Measurements from ENCODE around the gene KANK4. TPM values are rescaled to one million over a fixed set of nuclear protein-coding genes. Genes with fewer than 3 reads are reported as not detected.

Gene KANK4
- total and polyA plus RNA-seq, 2 of the 8 experiments (the other 6 are each of a cell fraction or from before 2014, with no cell fraction given): 0.22 to 0.26 TPM

GRCh38 chr1:62285984-62286785 lies 33.0 kb downstream of the KANK4 start:
- 0 out of 2 replicates have a peak, but pooled peaks have one; percentile 17 for TF ChIP-seq SUZ12 (IDR thresholded peaks at IDR 0.05; ENCODE audit: low read length)
- TF ChIP-seq KDM4A (IDR thresholded peaks at IDR 0.05; ENCODE audit: low read depth, low read length, severe bottlenecking): no peak
- TF ChIP-seq TBP (IDR thresholded peaks at IDR 0.05; ENCODE audit: low read depth, low read length): peak; percentile 55; the same call in 1 of the 2 replicates
- Histone ChIP-seq H3K9ac (replicated peaks in 1 of 4; ENCODE audit: extremely low read depth in 1 of 4, low read depth in 3 of 4, low read length in 3 of 4) (no peak overlapping the region), H2AK5ac (ENCODE audit: low read depth, low read length) (no peak overlapping the region), H3K79me1 (ENCODE audit: low read depth, low read length) (no peaks in the 10 kb centered on the region), H4K5ac (ENCODE audit: insufficient read length, low read depth, low read length) (no peak overlapping the region), H2BK5ac (ENCODE audit: low read depth, low read length) (no peak overlapping the region), H3K4me2 (ENCODE audit: insufficient read depth in 1 of 2, low read depth in 2 of 2, low read length in 2 of 2) (peak overlapping the region; percentile 61 to 63), H3K23me2 (ENCODE audit: low read depth, low read length) (no peaks in the 10 kb centered on the region), H3K18ac (ENCODE audit: extremely low read depth, low read length) (no peak overlapping the region), H3K36me3 (ENCODE audit: control insufficient read depth in 2 of 4, insufficient read depth in 4 of 4, low read length in 3 of 4) (no peaks in the 10 kb centered on the region), H2BK120ac (replicated peaks; ENCODE audit: low read depth, low read length) (no peak overlapping the region), H2BK15ac (ENCODE audit: low read length) (no peak overlapping the region), H3K4me3 (ENCODE audit: extremely low read depth in 1 of 4, insufficient read depth in 2 of 4, low read depth in 3 of 4, low read length in 4 of 4) (peak overlapping the region in 3 of 4 experiments; percentile 14 to 40 (median 27); a peak in 6 of 8 replicates), H2AFZ (ENCODE audit: low read length) (no peak overlapping the region), H3K4ac (replicated peaks; ENCODE audit: insufficient read length, low read depth, low read length) (no peak overlapping the region), H2BK20ac (ENCODE audit: low read length) (no peak overlapping the region), H3K9me3 (ENCODE audit: insufficient read depth in 2 of 2, low read depth in 1 of 2, low read length in 1 of 2) (no peaks in the 10 kb centered on the region), H3K79me2 (ENCODE audit: control insufficient read depth in 1 of 2, insufficient read depth in 2 of 2, low read length in 2 of 2) (no peaks in the 10 kb centered on the region), H3K27ac (ENCODE audit: low read depth, low read length) (no peak overlapping the region), H3K4me1 (replicated peaks in 1 of 4; ENCODE audit: control insufficient read depth in 3 of 4, insufficient read depth in 4 of 4, low read length in 3 of 4) (peaks cover 10 to 20% (median 15%) of the 10 kb centered on the region in 4 experiments), H3K56ac (replicated peaks; ENCODE audit: insufficient read length, low read depth, low read length) (no peak overlapping the region), H3K14ac (ENCODE audit: insufficient read length) (no peak overlapping the region), H3K23ac (ENCODE audit: insufficient read length) (no peak overlapping the region), H3K27me3 (replicated peaks in 1 of 4; ENCODE audit: control insufficient read depth in 3 of 4, extremely low read depth in 1 of 4, insufficient read depth in 3 of 4, low read length in 3 of 4) (peaks cover 12 to 60% (median 45%) of the 10 kb centered on the region in 4 experiments), H4K8ac (ENCODE audit: extremely low read depth, insufficient read depth, low read length) (no peak overlapping the region), H2BK12ac (ENCODE audit: low read depth, low read length) (no peak overlapping the region), H4K20me1 (replicated peaks in 1 of 2; ENCODE audit: control insufficient read depth in 1 of 2, insufficient read depth in 2 of 2, low read length in 2 of 2) (peaks cover 0 to 2% of the 10 kb centered on the region in 2 experiments), H4K91ac (replicated peaks; ENCODE audit: insufficient read length, low read length) (no peak overlapping the region)
- WGBS, 2 experiments (ENCODE audit: extremely low coverage in 1 of 2, insufficient coverage in 1 of 2, insufficient read length in 1 of 2, insufficient replicate concordance in 2 of 2, low coverage in 1 of 2, low lambda C conversion rate in 2 of 2, missing lambda C conversion rate in 1 of 2): 20% methylated on average over 20 of the region's 20 CpGs; no CpG with 5 or more reads in 1 of the 2 experiments
- no peak for DNase-seq (ENCODE audit: low read depth in 1 of 2, low spot score in 2 of 2)
- FAIRE-seq: no peak
- POLR2A ChIA-PET (ENCODE audit: partially characterized antibody): interaction anchor here (0.7 to 1.6 kb wide), 7 partner anchors 11 to 150 kb away, joined by 3 to 8 read pairs (median 4); partner anchors contain the start of gene USP1
- CTCF ChIA-PET (ENCODE audit: partially characterized antibody): interaction anchor here (0.9 to 3.0 kb wide), 10 partner anchors 11 to 120 kb away, joined by 3 to 12 read pairs (median 4); no protein-coding TSS in a partner anchor

Measured in H1 (cell line).